ENCODE measurements around the gene HIC1. TPM values are rescaled to one million over a fixed set of nuclear protein-coding genes. Genes with fewer than 3 reads are reported as not detected.

The HIC1 gene
- total and polyA plus RNA-seq, 9 donors: 3.9 to 108 (median 60.8) TPM

- Histone ChIP-seq H3K4me3 (no peak overlapping the region), H3K27me3 (no peaks in the 10 kb centered on the region), H3K27ac (no peak overlapping the region), H3K36me3 (no peaks in the 10 kb centered on the region), H3K4me1 (ENCODE audit: insufficient read depth) (no peaks in the 10 kb centered on the region), H3K9me3 (no peaks in the 10 kb centered on the region)
- WGBS, 3 donors: 70 to 79% (median 71%) methylated on average over 11 of the region's 11 CpGs
- no peak for DNase-seq
- TF ChIP-seq CTCF (IDR thresholded peaks at IDR 0.05) (no peak), POLR2A (IDR thresholded peaks at IDR 0.05) (no peak), EP300 (IDR thresholded peaks at IDR 0.05) (no peak)
- intact Hi-C loops (cut with DNase I): loop anchor here in 1 of 4 donors (10.0 kb wide), 1 partner anchor 48 kb away; no protein-coding TSS in a partner anchor
Observed at GRCh38 chr17:2106308-2106955, 51.5 kb downstream of the HIC1 start.

GRCh38 chr17:2107050-2107449, 52.1 kb downstream of the HIC1 start:
- H3K36me3 ChIP-seq: no peaks in the 10 kb centered on the region
- intact Hi-C loops (cut with DNase I): loop anchor here in 1 of 4 donors (10.0 kb wide), 1 partner anchor 48 kb away; no protein-coding TSS in a partner anchor
- H3K4me3 ChIP-seq: no peak overlapping the region
- no peak for DNase-seq
- H3K27me3 ChIP-seq: no peaks in the 10 kb centered on the region
- no peak for TF ChIP-seq EP300 (IDR thresholded peaks at IDR 0.05)
- TF ChIP-seq POLR2A (IDR thresholded peaks at IDR 0.05): no peak
- no peak for TF ChIP-seq CTCF (IDR thresholded peaks at IDR 0.05)
- H3K9me3 ChIP-seq: no peaks in the 10 kb centered on the region
- 83 to 91% (median 90%) methylated on average over 2 of the region's 2 CpGs for WGBS, 3 donors
- H3K27ac ChIP-seq: no peak overlapping the region
- H3K4me1 ChIP-seq (ENCODE audit: insufficient read depth): no peaks in the 10 kb centered on the region

- no peaks in the 10 kb centered on the region for H3K27me3 ChIP-seq
- H3K27ac ChIP-seq: no peak overlapping the region
- no peak for TF ChIP-seq EP300 (IDR thresholded peaks at IDR 0.05)
- TF ChIP-seq CTCF (IDR thresholded peaks at IDR 0.05): no peak
- no peak for TF ChIP-seq POLR2A (IDR thresholded peaks at IDR 0.05)
- no peaks in the 10 kb centered on the region for H3K36me3 ChIP-seq
- WGBS, 3 donors: 46 to 50% (median 46%) methylated on average over 3 of the region's 3 CpGs
- H3K9me3 ChIP-seq: no peaks in the 10 kb centered on the region
- no peak overlapping the region for H3K4me3 ChIP-seq
- H3K4me1 ChIP-seq (ENCODE audit: insufficient read depth): no peaks in the 10 kb centered on the region
- no peak for DNase-seq
- intact Hi-C loops (cut with DNase I): loop anchor here in 1 of 4 donors (10.0 kb wide), 1 partner anchor 47 kb away; no protein-coding TSS in a partner anchor
Observed at GRCh38 chr17:2107506-2107905, 52.6 kb downstream of the HIC1 start.

- intact Hi-C loops (cut with DNase I): loop anchor here in 1 of 4 donors (10.0 kb wide), 1 partner anchor 47 kb away; no protein-coding TSS in a partner anchor
- TF ChIP-seq POLR2A (IDR thresholded peaks at IDR 0.05): no peak
- no peak for TF ChIP-seq CTCF (IDR thresholded peaks at IDR 0.05)
- TF ChIP-seq EP300 (IDR thresholded peaks at IDR 0.05): no peak
- DNase-seq: no peak
- H3K4me3 ChIP-seq: no peak overlapping the region
- 81 to 89% (median 81%) methylated on average over 8 of the region's 8 CpGs for WGBS, 3 donors
- H3K4me1 ChIP-seq (ENCODE audit: insufficient read depth): no peaks in the 10 kb centered on the region
- H3K36me3 ChIP-seq: no peaks in the 10 kb centered on the region
- no peak overlapping the region for H3K27ac ChIP-seq
- H3K9me3 ChIP-seq: no peaks in the 10 kb centered on the region
- no peaks in the 10 kb centered on the region for H3K27me3 ChIP-seq
Observed at GRCh38 chr17:2108170-2108569, 53.3 kb downstream of the HIC1 start.
